Activated CD4-positive, alpha-beta T cell treated with anti-CD3 and anti-CD28 coated beads, Interleukin-2, amount 50 U/mL, for 48 hours (primary cell): ENCODE data around the gene DPF3.
"Not testable (repeated sequence)": the region's sequence is repeated elsewhere in the genome, so short reads cannot be mapped to it uniquely, and the experiment has no call there.

ENCODE experiments used
- DNase-seq, 2 experiments: peaks; one replicate each; pipeline ENCODE4 v3.0.0-alpha.2; 2020

The DPF3 gene

GRCh38 chr14:72878746-72879145 lies 15.2 kb downstream of the DPF3 start:
- DNase-seq = no peak

- DNase-seq = no peak
Measured at GRCh38 chr14:72876710-72877063, 17.2 kb downstream of the DPF3 start.

- DNase-seq = no peak
Measured at GRCh38 chr14:72876005-72876709, 17.7 kb downstream of the DPF3 start.

GRCh38 chr14:72870878-72871277 lies 23.0 kb downstream of the DPF3 start:
- DNase-seq = not testable (repeated sequence)

GRCh38 chr14:72869407-72870329 lies 24.2 kb downstream of the DPF3 start:
- DNase-seq = no peak

- no peak for DNase-seq
Measured at GRCh38 chr14:72868500-72868899, 25.4 kb downstream of the DPF3 start.

GRCh38 chr14:72864712-72865365 lies 29.1 kb downstream of the DPF3 start:
- no peak for DNase-seq

- DNase-seq = no peak
Measured at GRCh38 chr14:72863216-72864006, 30.5 kb downstream of the DPF3 start.

GRCh38 chr14:72856530-72857266 lies 37.2 kb downstream of the DPF3 start:
- no peak for DNase-seq

GRCh38 chr14:72855913-72856312 lies 38.0 kb downstream of the DPF3 start:
- no peak for DNase-seq

GRCh38 chr14:72852194-72852593 lies 41.7 kb downstream of the DPF3 start:
- DNase-seq = no peak

- DNase-seq = no peak
Measured at GRCh38 chr14:72851635-72852034, 42.3 kb downstream of the DPF3 start.

GRCh38 chr14:72850360-72850759 lies 43.5 kb downstream of the DPF3 start:
- no peak for DNase-seq

- DNase-seq = no peak
Measured at GRCh38 chr14:72849222-72849621, 44.7 kb downstream of the DPF3 start.

GRCh38 chr14:72847721-72848120 lies 46.2 kb downstream of the DPF3 start:
- DNase-seq = no peak

GRCh38 chr14:72845683-72846082 lies 48.2 kb downstream of the DPF3 start:
- DNase-seq = no peak

- no peak for DNase-seq
Measured at GRCh38 chr14:72845196-72845595, 48.7 kb downstream of the DPF3 start.

GRCh38 chr14:72844524-72844923 lies 49.4 kb downstream of the DPF3 start:
- DNase-seq = no peak

GRCh38 chr14:72839753-72840607 lies 53.9 kb downstream of the DPF3 start:
- no peak for DNase-seq

- DNase-seq = no peak
Measured at GRCh38 chr14:72839351-72839750, 54.5 kb downstream of the DPF3 start.

GRCh38 chr14:72836085-72836484 lies 57.8 kb downstream of the DPF3 start:
- no peak for DNase-seq
